ENCODE measurements around the gene NOXRED1. TPM values are rescaled to one million over a fixed set of nuclear protein-coding genes. Genes with fewer than 3 reads are reported as not detected.
"Not testable (repeated sequence)": the region's sequence is repeated elsewhere in the genome, so short reads cannot be mapped to it uniquely, and the experiment has no call there.

The NOXRED1 gene
- total RNA-seq, 4 donors from 2014 or later: 0.22 to 0.67 TPM; not detected in 2

DNA sequence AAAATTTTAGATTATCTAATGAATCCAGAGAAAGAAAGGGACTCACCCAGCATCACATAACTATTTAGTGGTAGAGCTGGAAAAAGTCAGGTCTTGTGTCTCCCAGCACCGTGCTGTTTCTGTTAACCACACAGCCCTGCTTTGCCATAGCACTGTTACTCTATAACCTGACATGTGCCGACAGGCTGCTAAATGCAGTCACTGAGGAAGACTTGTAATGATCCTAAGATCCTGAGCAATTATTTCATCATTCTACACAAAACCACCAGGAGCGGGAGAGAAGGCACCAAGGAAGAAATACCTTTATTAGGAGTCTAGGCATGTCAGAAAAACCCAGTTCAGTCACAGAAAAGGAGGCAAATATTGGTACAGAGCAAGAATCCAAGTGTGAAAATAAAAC, 3.1 kb upstream of the NOXRED1 start:
- Histone ChIP-seq H3K36me3 (peaks cover 57 to 73% of the 10 kb centered on the region in 2 donors), H3K4me3 (replicated peaks in 1 of 3) (no peak overlapping the region), H3K9me3 (no peaks in the 10 kb centered on the region), H3K4me1 (no peaks in the 10 kb centered on the region), H3K27ac (no peak overlapping the region), H3K27me3 (no peaks in the 10 kb centered on the region)
- TF ChIP-seq POLR2A (IDR thresholded peaks at IDR 0.05): no peak
- TF ChIP-seq, protein P1, sequence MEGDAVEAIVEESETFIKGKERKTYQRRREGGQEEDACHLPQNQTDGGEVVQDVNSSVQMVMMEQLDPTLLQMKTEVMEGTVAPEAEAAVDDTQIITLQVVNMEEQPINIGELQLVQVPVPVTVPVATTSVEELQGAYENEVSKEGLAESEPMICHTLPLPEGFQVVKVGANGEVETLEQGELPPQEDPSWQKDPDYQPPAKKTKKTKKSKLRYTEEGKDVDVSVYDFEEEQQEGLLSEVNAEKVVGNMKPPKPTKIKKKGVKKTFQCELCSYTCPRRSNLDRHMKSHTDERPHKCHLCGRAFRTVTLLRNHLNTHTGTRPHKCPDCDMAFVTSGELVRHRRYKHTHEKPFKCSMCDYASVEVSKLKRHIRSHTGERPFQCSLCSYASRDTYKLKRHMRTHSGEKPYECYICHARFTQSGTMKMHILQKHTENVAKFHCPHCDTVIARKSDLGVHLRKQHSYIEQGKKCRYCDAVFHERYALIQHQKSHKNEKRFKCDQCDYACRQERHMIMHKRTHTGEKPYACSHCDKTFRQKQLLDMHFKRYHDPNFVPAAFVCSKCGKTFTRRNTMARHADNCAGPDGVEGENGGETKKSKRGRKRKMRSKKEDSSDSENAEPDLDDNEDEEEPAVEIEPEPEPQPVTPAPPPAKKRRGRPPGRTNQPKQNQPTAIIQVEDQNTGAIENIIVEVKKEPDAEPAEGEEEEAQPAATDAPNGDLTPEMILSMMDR (IDR thresholded peaks at IDR 0.05): no peak
- WGBS, 2 donors: 92 to 99% methylated on average over 3 of the region's 3 CpGs
- intact Hi-C loops (cut with DNase I): no loop called here
- DNase-seq: no peak

DNA sequence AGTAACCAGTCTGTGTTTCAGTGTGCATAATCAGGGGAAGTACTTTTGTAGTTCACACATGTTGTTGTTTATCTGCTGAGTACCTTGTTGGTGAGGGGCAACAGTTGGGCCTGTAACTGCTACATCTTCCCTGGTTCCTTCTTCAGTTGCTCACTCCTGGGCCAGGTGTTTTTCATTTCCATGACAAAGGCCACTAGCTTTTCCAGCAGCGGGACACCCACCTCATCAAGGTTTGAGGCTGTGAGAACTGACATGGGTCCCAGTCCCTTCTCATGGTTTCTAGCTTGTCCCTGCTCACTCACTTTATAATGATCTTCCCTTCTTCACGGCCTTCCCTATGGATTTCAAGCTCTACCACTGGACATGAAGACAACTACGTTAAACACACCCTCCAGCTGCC, 1.5 kb upstream of the NOXRED1 start:
- Histone ChIP-seq H3K9me3 (no peaks in the 10 kb centered on the region), H3K36me3 (peaks cover 54 to 67% of the 10 kb centered on the region in 2 donors), H3K4me3 (replicated peaks in 1 of 3) (no peak overlapping the region), H3K27ac (no peak overlapping the region), H3K4me1 (no peaks in the 10 kb centered on the region), H3K27me3 (no peaks in the 10 kb centered on the region)
- TF ChIP-seq POLR2A (IDR thresholded peaks at IDR 0.05): no peak
- TF ChIP-seq, protein P1 (IDR thresholded peaks at IDR 0.05): no peak
- WGBS, 2 donors: 89 to 90% methylated on average over 3 of the region's 3 CpGs
- no peak for DNase-seq
- intact Hi-C loops (cut with DNase I): no loop called here

DNA sequence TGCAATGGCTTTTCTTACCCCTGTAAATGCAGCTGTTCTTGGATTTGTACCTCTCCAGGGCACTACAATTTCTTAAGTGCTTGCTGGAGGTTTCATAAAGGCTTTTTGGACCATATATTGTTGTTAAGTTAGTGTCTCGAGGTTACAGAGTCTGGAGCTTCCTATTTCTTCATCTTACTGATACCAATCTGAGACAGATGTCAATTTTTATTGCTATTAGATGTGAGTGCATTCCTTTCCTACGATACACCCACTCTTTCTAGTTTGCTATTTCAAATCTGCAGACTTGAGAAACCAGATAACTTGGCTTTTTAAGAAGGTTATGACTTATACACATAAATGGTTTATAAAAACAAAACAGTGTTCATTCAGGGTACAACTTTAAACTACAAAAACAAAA, 2.1 kb downstream of the NOXRED1 start:
- TF ChIP-seq, protein P1 (IDR thresholded peaks at IDR 0.05): no peak
- WGBS, 2 donors: 48 to 99% methylated on average over 2 of the region's 2 CpGs

DNA sequence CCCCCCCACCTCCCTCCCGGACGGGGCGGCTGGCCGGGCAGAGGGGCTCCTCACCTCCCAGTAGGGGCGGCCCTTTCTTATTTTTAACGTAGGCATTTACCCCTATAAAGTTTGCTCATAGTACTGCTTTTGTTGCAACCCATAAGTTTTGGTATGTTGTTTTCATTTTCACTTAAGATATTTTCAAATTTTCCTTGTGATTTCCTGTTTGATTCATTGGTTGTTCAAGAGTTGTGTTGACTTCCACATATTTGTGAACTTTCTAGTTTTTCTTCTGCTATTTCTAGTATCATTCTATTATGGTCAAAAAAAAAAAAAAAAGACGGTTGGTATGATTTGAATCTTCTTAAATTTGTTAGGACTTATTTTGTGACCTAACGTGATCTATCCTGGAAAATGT, 6.5 kb downstream of the NOXRED1 start:
- TF ChIP-seq POLR2A (IDR thresholded peaks at IDR 0.05): no peak
- TF ChIP-seq, protein P1 (IDR thresholded peaks at IDR 0.05): no peak
- Histone ChIP-seq H3K27ac (no peak overlapping the region), H3K4me1 (no peaks in the 10 kb centered on the region), H3K36me3 (peaks cover 0 to 3% of the 10 kb centered on the region in 2 donors), H3K27me3 (no peaks in the 10 kb centered on the region), H3K9me3 (no peaks in the 10 kb centered on the region), H3K4me3 (replicated peaks in 1 of 3) (no peak overlapping the region)
- WGBS, 2 donors: 91 to 94% methylated on average over 6 to 8 of the region's 8 CpGs
- intact Hi-C loops (cut with DNase I): no loop called here
- DNase-seq: no peak

More for the DNA sequence above, 2.1 kb downstream of the NOXRED1 start:
- peaks cover 27 to 33% of the 10 kb centered on the region in 2 donors for H3K36me3 ChIP-seq
- H3K27ac ChIP-seq: no peak overlapping the region
- no peak for DNase-seq
- intact Hi-C loops (cut with DNase I): no loop called here
- no peaks in the 10 kb centered on the region for H3K27me3 ChIP-seq
- no peak overlapping the region for H3K4me3 ChIP-seq (replicated peaks in 1 of 3)
- H3K9me3 ChIP-seq: no peaks in the 10 kb centered on the region
- no peaks in the 10 kb centered on the region for H3K4me1 ChIP-seq

DNA sequence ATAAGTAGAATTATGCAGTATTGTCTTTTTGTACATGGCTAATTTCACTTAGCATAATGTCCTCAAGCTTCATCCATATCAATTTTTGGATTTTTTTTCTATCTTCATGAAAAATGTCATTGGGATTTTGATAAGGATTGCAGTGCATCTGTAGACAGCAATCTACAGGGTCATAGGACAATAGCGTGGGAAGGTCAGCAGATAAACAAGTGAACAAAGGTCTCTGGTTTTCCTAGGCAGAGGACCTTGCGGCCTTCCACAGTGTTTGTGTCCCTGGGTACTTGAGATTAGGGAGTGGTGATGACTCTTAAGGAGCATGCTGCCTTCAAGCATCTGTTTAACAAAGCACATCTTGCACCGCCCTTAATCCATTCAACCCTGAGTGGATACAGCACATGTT, 7.2 kb downstream of the NOXRED1 start:
- 71 to 85% methylated on average over 2 to 3 of the region's 3 CpGs for WGBS, 2 donors
- not testable (repeated sequence) for H3K27me3 ChIP-seq

DNA sequence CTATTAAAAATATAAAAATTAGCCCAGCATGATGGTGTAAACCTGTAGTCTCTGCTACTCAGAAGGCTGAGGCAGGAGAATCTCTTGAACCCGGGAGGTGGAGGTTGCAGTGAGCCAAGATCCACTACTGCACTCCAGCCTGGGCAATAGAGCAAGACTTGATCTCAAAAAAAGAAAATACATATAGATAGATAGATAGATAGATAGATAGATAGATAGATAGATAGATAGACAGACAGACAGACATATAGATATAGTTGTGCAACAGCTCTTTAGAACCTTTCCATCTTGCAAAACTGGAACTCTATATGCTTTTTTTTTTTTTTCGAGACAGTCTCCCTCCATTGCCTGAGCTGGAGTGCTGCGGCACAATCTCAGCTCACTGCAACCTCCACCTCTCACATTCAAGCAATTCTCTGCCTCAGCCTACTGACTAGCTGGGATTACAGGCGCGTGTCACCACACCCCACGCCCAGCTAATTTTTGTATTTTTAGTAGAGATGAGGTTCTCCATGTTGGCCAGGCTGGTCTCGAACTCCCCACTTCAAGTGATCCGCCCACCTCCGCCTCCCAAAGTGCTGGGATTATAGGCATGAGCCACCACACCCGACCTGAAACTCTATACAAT, 7.8 kb downstream of the NOXRED1 start:
- H3K36me3 ChIP-seq; H3K9me3 ChIP-seq; H3K27ac ChIP-seq; DNase-seq; H3K4me3 ChIP-seq (replicated peaks in 1 of 3); H3K27me3 ChIP-seq; intact Hi-C loops (cut with DNase I); H3K4me1 ChIP-seq: not testable (repeated sequence)
- WGBS, 2 donors: 93 to 96% methylated on average over 10 of the region's 10 CpGs

More for the DNA sequence above, 7.2 kb downstream of the NOXRED1 start:
- intact Hi-C loops (cut with DNase I); H3K36me3 ChIP-seq; DNase-seq; H3K4me3 ChIP-seq (replicated peaks in 1 of 3); H3K9me3 ChIP-seq; H3K27ac ChIP-seq; H3K4me1 ChIP-seq: not testable (repeated sequence)

Measured in thyroid gland (tissue), 4 donors.